Ishikawa (cell line): ENCODE results near the gene ANGPT4.

ENCODE experiments used
- CEBPB ChIP-seq: IDR thresholded peaks from 2 replicates; pipeline ENCODE4 v1.6.1; 2012
- EGR1 ChIP-seq: IDR thresholded peaks from 2 replicates; pipeline ENCODE4 v1.6.1; 2012
- EP300 ChIP-seq: IDR thresholded peaks from 2 replicates; pipeline ENCODE4 v1.6.1; 2012; ENCODE audit warnings: borderline replicate concordance
- FOXM1 ChIP-seq: IDR thresholded peaks from 2 replicates; pipeline ENCODE4 v1.6.1; 2012; ENCODE audit warnings: low read depth, borderline replicate concordance
- MAX ChIP-seq: IDR thresholded peaks from 2 replicates; pipeline ENCODE4 v1.6.1; 2012
- NFIC ChIP-seq: IDR thresholded peaks from 2 replicates; pipeline ENCODE4 v1.6.1; 2012
- RAD21 ChIP-seq: IDR thresholded peaks from 2 replicates; pipeline ENCODE4 v1.6.1; 2012; ENCODE audit warnings: low read depth
- REST ChIP-seq: IDR thresholded peaks from 2 replicates; pipeline ENCODE4 v1.6.1; 2012; ENCODE audit warnings: low read depth, mild to moderate bottlenecking
- TAF1 ChIP-seq: IDR thresholded peaks from 2 replicates; pipeline ENCODE4 v1.6.1; 2012; ENCODE audit warnings: low read depth, mild to moderate bottlenecking
- TCF12 ChIP-seq: IDR thresholded peaks from 2 replicates; pipeline ENCODE4 v1.6.1; 2012; ENCODE audit warnings: low read depth
- TEAD4 ChIP-seq: IDR thresholded peaks from 2 replicates; pipeline ENCODE4 v1.6.1; 2012
- USF1 ChIP-seq: IDR thresholded peaks from 2 replicates; pipeline ENCODE4 v1.6.1; 2012
- YY1 ChIP-seq: IDR thresholded peaks from 2 replicates; pipeline ENCODE4 v1.6.1; 2012; ENCODE audit warnings: low read depth
- ZBTB7A ChIP-seq: IDR thresholded peaks from 2 replicates; pipeline ENCODE4 v1.6.1; 2012; ENCODE audit warnings: low read depth

The ANGPT4 gene

GRCh38 chr20:841568-842546, 74.3 kb downstream of the ANGPT4 start:
- TF ChIP-seq CEBPB, result peak; percentile 93
- TF ChIP-seq MAX, result peak; percentile 49; the same call in 1 of the 2 replicates
- TF ChIP-seq TCF12, result peak; percentile 69; the same call in 1 of the 2 replicates
- no peak for TF ChIP-seq RAD21
- no peak for TF ChIP-seq TAF1
- TF ChIP-seq ZBTB7A, result peak; percentile 36; the same call in 1 of the 2 replicates
- TF ChIP-seq YY1, result peak; percentile 45; the same call in 1 of the 2 replicates

- TF ChIP-seq MAX (no peak), EP300 (no peak), TCF12 (no peak), YY1 (no peak), FOXM1 (no peak), ZBTB7A (peak; percentile 19; the same call in 1 of the 2 replicates), REST (no peak), EGR1 (no peak), USF1 (no peak), CEBPB (peak; percentile 97), TAF1 (no peak; the same call in 1 of the 2 replicates)
These were observed 75.1 kb downstream of the ANGPT4 start for GRCh38 chr20:840858-841567.

GRCh38 chr20:840503-840857, 75.7 kb downstream of the ANGPT4 start:
- no peak for TF ChIP-seq TCF12
- TF ChIP-seq YY1, result no peak
- TF ChIP-seq RAD21, result no peak
- no peak for TF ChIP-seq USF1
- no peak for TF ChIP-seq TEAD4
- no peak for TF ChIP-seq EP300
- no peak for TF ChIP-seq REST
- no peak for TF ChIP-seq TAF1

- TF ChIP-seq NFIC (no peak), TAF1 (no peak), CEBPB (no peak)
These were observed 76.5 kb downstream of the ANGPT4 start for GRCh38 chr20:839626-840025.

- TF ChIP-seq FOXM1 (no peak), TEAD4 (no peak), CEBPB (no peak), TAF1 (no peak), RAD21 (no peak), ZBTB7A (no peak), USF1 (no peak)
These were observed 77.1 kb downstream of the ANGPT4 start for GRCh38 chr20:839015-839414.
